Measurements from ENCODE around the gene SRGAP3.
A peak's percentile ranks its signal among the peaks of the same experiment; 100 is the strongest.

SRGAP3 gene

DNA sequence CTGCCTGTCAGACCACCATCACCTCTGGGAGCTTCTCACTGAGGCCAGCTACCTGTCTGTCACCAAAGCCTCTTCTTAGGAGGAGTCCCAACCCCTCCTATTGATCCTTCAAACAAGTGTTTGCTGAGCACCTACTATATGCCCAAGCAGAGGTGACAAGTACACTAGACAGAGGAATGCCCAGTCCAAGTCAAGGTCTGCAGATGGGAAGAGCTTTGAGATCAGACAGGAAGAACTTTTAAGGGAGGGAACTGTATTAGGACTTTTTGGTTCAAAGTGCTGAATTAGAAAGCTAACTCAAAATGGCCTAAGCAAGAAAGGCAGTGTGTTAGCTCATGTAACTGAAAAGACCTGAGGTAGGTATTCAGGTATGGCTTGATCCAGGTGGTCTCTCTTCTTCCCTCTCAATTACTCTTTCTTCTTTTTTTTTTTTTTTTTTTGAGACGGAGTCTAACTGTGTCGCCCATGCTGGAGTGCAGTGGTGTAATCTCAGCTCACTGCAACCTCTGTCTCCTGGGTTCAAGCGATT lies 282.6 kb downstream of the SRGAP3 start:
- DNase-seq (ENCODE audit: low read depth in 2 of 2): no peak

DNA sequence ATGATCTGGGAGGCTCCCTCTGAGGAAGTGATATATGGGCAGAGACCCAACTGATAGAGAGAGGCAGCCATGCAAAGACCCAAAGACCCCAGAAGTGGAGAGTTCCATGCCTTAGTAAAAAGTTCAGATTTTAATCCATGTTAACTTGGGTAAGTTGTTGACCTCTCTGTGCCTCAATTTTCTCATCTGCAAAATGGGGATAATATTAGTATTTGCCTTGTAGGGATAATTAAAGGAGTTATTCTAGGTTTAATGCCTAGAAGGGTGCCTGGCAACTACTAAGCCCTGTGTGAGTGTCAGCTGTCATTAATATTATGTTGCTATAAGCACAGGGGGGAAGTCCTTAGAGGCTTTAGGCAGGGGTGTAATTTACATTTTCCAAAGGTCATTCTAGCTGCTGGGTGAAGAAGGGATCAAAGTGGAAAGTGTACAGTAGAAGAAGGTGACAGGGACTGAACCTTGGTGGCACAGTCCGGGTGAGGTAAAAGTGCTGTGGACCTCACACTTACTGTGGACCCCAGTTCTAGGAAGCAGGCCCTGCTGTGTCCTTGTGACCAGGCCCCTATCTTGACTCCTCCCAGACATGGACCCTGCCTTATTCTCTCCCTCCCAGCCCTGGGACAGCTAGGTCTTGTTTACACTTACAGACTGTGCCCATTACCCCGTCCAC lies 283.2 kb downstream of the SRGAP3 start:
- DNase-seq (ENCODE audit: low read depth in 2 of 2): no peak

DNA sequence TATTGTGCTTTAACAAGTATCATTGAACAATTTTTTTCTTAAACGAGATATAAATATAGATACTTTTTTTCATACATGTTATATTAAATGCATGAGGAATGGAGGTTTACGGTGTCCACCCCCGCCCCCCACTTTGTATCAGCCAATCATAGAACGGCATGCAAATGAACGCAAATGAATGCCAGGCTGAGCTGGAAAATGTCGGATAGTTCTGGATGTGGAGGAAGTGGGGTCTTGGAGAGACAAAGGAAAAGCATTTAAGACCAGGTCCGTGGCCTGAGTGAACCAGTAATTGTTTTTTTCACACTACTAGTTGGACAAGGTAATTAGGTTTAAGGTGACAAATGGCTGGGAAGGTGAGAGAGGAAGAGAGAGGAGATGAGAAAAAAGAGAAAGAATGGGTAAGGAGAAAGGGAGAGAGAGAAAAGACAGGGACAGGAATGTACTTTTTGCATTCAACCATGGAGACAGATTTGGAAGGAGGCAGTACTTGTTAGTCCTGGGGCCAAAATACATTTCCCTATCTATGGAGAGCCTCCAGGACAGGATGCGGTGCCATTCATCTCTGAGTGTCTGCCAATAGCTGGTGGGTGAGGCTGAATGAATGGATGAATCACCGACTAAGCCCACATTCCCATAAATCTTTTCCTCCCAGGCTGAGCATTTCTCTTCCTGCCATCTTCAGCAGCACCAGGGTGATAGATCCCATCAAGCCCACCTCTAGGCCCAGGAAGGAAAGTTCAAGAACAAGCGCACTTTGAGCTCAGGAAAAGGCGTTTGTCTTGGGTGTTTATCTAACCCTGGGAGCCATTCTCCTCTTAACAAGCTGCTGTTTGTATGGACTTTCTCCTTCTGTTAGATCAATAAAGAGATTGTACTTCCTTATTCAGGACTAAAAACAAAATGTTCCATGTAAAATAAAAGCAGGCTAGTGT lies 284.7 kb downstream of the SRGAP3 start:
- DNase-seq (ENCODE audit: low read depth in 2 of 2): no peak

DNA sequence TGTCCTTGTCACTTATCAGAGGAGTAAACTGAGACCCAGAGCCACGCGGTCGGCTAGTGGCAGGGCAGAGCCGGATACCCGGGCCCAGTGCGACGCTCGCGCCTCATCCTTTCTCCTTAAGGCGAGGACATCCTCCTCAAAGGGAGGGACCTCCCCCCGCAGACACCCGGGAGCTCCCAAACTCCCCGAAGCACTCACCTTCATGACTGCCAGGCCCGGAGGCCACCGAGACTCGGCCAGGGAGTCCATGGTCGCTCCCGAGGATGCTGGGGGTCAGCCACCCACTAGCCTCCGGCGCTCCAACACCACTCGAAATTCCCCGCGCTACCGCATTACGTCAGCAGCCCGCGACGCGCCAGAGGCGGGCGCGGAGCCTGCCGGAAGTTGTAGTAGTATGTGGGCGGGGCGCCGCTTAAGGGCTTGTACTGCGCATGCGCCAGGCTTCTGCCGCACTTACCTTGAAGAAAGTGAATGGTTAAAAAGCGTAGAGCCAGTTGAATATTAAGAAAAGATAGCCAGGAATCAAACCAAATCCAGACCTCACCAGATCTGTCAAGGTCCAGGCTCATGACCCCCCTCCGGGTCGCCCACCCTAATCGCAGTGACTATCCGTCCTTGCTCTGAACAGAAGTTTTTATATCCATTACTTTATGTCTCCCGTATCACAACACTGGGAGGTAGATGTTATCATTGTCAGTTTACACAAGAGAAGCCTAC lies 286.2 kb downstream of the SRGAP3 start, which contains the start of gene RAD18:
Gene RAD18, minus strand, starts transcription at position 336 of the 717 bp plus-strand sequence. Its CDS starts 87 bp downstream, at position 249.
- DNase-seq (ENCODE audit: low read depth in 2 of 2): peak; percentile 88

DNA sequence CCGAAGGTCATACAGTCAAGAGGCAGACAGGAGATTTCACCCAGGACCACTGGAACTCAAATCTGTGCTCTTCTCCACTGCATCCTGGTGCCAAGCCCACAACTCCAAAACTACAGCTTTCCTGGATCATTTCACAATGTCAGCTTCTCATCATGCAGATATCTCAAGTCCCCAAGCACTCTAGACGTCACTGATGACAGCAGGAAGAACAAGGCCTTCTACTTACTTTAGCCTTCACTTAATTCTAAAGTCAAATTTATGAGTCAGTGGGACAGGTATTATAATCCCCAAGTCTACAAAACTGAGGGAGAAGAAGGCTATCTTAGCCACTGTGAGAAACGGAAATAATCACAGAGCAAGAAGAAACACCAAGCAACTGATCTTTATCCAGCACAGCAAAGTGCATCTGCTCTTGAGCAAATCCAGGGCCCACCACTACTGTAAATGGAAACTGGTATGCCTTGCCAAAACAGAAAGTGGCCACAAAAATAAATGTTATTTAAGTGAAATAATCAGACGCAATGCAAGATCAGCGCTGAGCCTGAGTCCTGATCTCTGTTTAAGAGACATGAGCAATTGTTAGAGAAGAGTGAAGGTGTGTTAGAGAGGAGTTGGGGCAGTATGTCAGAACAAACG lies 287.1 kb downstream of the SRGAP3 start:
- no peak for DNase-seq (ENCODE audit: low read depth in 2 of 2)

DNA sequence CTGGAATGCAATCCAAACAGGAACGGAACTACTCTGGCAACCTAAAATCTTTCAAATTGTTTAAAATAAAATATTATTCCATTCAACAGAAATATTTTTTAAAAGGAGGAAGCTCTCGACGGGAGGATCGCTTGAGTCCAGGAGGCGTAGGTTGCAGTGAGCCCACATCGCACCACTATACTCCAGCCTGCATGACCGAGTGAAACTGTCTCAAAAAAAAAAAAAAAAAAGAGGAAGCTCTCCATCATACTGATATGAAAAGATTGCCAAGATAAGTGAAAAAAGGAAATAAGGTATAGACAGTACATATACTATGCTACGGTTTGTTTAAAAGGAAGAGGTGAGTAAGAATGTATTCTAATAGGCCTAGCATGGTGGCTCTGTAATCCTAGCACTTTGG lies 289.8 kb downstream of the SRGAP3 start:
- no peak for DNase-seq (ENCODE audit: low read depth in 2 of 2)

DNA sequence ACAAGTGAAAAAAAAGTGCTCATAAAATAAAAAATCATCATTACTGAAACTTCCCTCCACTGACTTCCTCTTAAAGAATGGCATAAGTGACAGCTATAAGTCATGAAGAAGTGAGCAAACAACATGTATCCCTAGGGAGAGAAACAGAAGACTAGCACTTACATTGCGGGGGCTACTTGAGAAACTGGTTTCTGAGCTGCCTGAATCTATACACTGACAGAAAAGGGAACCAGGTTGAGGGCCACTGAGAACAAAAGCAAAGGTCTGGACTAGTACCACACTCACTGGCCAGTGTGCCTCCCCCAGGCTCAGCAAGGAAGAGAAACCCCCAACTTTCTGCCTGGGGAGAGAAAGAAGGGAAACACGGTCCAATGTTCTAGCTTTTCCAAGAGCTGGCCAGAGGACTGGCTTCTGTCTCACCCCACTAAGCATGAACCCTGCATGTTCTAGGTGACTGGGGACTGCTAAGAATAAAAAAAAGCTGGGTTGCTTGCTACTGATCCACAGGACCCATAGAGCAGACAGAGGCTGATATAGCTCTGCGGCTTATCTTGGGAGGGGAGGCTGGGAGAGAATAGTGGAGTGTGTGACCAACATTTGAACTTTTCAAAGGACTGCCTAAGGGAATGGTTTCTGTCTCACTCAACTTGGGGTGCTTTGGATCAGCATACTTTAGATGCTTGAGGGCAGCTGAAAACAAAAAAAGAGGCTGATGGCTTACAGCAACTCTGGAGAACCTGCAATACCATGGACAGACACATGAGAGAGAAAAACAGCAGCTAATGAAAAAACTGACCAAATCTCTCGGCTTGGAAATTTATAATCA lies 294.3 kb downstream of the SRGAP3 start:
- no peak for DNase-seq (ENCODE audit: low read depth in 2 of 2)

DNA sequence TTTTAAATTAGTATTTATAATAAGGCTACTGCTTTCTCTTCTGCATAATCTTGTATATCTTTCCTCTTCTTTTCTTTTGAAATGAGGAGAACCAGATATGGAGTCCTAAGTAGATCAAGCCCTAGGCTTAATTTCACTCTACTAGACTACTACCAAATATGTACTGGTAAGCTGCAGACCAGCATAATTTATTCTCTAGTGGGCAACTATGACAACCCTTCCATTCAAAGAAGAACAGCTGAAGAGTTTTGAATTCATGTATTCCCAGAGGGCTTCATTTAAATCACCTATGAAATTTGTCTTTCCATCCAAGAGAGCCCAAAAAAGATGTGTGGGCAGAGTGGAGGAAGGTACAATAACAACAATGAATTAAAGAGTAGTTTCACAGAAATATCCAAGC lies 296.1 kb downstream of the SRGAP3 start:
- no peak for DNase-seq (ENCODE audit: low read depth in 2 of 2)

DNA sequence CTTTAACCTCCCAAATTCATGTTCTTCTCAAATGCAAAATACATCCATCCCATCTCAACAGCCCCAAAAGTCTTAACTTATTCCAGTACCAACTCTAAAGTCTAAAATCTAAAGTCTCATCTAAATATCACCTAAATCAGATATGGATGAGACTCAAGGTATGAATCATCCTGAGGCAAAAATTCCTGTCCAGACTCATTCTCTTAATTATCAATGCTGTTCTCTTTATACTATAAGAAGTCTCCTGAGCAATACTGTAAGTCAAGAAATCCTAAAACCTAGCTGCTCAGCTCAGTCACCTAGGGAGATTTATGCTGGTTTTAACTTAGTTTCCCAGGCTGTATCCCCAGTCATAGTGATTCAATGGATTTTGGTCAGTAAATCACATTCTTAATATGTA lies 297.3 kb downstream of the SRGAP3 start:
- no peak for DNase-seq (ENCODE audit: low read depth in 2 of 2)

DNA sequence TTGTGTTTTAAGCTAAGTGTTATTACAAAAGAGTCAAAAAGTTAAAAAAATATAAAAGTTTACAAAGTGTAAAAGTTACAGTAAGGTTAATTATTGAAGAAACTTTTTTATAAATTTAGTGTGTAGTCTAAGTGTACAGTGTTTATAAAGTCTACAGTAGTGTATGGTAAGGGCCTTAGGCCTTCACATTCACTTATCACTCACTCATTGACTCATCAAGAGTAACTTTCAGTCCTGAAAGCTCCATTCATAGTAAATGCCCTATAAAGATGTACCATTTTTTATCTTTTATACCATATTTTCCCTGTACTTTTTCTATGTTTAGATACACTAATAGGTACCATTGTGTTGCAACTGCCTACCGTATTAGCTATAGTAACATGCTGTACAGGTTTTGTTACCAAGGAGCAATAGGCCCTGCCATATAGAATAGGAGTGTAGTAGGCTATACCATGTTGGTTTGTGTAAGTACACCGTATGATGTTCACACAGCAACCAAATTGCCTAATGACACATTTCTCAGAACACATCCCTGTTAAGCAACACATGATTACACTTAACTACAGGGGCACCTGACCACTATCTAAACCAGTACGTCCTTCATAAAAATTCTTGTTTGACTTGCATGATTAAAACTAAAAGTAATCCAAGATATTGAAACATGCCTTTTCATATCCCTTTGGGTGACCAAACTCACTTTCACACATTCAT lies 303.4 kb downstream of the SRGAP3 start:
- DNase-seq (ENCODE audit: low read depth in 2 of 2): no peak

DNA sequence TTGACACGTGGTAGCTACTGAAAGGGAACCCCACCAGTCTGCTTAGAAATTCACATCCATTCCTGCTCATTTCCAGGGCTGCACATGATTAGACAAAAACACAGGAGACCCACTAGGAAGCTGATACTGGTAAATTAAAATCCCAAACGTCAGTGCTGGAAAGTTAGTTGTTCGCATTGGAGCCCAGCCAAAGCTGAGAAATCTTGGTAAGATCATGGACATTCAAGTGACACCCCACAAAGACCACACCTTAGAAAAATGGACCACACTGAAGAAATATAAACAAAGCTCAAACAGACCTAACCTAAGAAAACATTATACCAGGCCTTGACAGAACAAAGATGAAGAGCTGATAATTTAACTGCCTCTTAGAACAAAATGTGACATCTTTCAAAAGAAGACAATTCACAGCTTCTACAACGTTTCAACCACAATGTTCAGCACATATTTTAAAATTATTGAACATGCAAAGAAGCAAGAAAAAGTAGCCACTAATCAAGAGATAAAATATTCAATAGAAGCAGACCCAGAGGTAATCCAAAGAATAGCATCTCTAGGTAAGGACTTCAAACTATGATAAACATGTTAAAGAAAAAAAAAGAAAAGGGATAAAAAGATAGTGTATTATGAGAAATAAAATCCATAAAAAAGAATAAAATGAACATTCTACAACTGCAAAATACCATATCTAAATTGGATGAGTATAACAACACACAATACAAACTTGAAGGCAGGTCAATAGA lies 306.5 kb downstream of the SRGAP3 start:
- DNase-seq (ENCODE audit: low read depth in 2 of 2): no peak

DNA sequence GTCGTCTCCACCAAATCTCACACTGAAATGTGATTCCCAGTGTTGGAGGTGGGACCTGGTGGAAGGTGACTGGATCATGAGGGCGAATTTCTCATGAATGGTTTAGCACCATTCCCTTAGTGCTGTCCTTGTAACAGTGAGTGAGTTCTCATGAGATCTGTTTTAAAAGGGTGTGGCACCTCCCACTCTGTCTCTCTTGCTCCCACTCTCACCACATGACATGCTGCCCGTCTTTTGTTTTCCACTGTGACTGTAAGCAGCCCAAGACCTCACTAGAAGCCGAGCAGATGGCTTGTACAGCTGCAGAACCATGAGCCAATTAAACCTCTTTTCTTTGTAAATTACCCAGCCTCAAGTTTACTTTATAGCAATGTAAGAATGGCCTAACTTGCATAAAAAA lies 307.3 kb downstream of the SRGAP3 start:
- DNase-seq (ENCODE audit: low read depth in 2 of 2): no peak

DNA sequence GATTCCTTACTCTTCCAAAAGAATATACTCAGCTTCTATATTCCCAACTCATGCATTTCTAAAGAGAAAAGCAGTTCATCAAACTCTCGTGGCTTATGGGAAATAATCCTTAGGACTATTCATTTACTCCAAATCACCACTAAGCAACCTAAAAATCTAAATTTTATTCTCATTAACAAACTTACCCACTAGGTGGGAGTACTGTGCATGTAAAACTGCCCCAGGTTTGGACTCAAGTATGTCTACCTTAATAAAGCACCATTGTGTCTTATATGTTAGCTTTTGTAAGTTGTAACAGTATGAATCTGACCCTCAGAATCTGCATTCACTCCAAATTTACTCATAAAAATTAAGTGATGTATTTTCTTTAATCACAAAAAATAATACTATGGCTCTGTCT lies 311.4 kb downstream of the SRGAP3 start:
- DNase-seq (ENCODE audit: low read depth in 2 of 2): no peak

DNA sequence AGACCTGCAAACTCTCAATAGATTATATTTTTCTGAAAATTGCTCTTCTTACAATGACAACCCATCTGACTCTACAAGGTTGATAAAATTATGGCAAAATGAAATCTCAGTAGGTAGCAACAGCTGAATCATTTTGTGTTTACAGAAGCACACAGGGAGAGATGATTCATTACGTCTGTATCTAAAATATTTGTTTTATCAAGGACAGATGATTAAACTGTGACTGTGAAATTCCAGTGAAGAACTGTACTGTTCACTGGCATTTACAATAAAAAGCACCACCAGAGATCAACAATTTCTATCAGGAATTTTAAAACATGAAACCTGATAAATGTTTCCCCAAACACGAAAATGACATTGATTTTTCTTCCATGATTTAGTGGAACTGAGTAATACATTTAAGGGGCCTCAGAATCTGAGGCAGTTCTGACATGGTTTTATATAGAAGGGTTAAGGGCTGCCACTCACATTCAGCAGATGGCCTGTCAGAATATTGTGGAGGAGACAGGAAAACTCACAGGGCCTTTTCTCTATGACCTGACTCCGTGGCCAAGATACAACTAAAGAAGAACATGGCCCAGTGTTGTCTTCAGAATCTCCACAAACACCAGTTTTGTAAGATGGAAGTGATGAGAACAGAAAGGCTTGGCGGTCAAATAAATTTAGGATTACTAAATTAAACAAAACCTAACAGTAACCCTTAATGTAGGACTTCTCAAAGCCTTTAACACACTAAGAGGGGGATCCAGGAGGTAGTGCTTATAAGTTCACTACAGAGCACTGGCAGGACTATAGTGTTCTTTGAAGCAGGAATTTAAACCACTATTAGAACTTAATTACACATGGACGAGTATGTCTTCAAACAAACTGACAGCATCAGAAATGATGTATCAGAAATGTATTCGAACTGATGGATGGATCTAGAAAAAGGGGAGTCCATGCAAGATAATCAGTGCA lies 312.1 kb downstream of the SRGAP3 start:
- DNase-seq (ENCODE audit: low read depth in 2 of 2): no peak

DNA sequence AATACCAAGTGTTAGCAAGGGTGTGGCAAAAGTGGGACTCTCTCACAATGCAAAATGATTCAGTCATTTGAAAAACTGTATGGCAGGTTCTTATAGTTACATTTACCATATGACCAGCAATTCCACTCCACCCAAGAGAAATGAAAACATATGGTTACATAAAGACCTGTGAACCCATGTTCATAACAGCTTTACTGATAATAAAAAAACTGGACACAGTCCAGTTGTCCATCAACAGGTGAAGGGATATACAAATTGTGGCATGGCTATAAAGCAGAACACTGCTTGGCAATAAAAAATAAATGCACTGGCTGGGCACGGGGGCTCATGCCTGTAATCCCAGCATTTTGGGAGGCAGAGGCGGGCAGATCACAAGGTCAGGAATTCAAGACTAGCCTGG lies 316.9 kb downstream of the SRGAP3 start:
- DNase-seq (ENCODE audit: low read depth in 2 of 2): no peak

DNA sequence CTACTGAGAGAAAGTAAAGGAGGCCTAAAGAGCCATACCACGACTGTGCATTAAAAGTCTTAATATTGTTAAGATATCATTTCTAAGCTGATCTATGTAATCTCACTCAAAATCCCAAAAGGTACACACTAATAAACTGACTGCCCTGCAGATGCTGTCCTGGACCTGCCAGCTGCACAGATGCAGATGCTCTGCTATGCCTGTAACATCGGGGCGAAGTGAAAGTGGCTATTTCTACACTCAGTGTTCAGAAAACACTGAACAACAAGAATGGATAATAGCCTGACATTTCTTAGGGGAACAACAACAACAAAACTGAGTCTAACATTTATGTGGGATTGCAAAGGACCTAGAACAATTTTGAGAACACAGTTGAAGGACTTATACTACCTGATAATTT lies 318.1 kb downstream of the SRGAP3 start:
- DNase-seq (ENCODE audit: low read depth in 2 of 2): no peak
